ENCODE measurements around the gene TTLL13. TPM values are rescaled to one million over a fixed set of nuclear protein-coding genes. Genes with fewer than 3 reads are reported as not detected.

TTLL13 gene
- total and polyA plus RNA-seq, 2 donors (not counting 1 experiment from before 2014, with no cell fraction given), result 0.33 to 0.42 TPM

- Mint-ChIP-seq H3K9me3 (ENCODE audit: insufficient read depth) (no peaks in the 10 kb centered on the region), H3K27ac (no peak overlapping the region), H3K4me1 (peaks cover 9% of the 10 kb centered on the region), H3K27me3 (no peaks in the 10 kb centered on the region), H3K4me3 (no peak overlapping the region)
- H3K4me3 ChIP-seq (ENCODE audit: control extremely low read depth in 1 of 5, extremely low read depth in 1 of 5, insufficient read depth in 1 of 5, low read depth in 2 of 5, low read length in 4 of 5), result no peak overlapping the region
- CTCF ChIA-PET, result interaction anchor here (0.9 to 1.9 kb wide), 6 partner anchors 9 to 188 kb away, joined by 3 to 9 read pairs (median 4); partner anchors contain the start of gene SEMA4B
- H3K36me3 ChIP-seq (replicated peaks in 1 of 2; ENCODE audit: control extremely low read depth in 1 of 2, control insufficient read depth in 1 of 2, extremely low read depth in 1 of 2, insufficient read depth in 2 of 2, low read length in 1 of 2), result no peaks in the 10 kb centered on the region
- H3K79me2 ChIP-seq (ENCODE audit: control insufficient read depth, insufficient read depth, low read length), result no peaks in the 10 kb centered on the region
- H3K27ac ChIP-seq (ENCODE audit: low read length in 2 of 2), result no peak overlapping the region
- H3K4me1 ChIP-seq (ENCODE audit: control insufficient read depth in 2 of 2, insufficient read depth in 2 of 2, low read length in 2 of 2), result peaks cover 0 to 7% of the 10 kb centered on the region in 2 donors
- POLR2A ChIA-PET, result no interaction called here
- ATAC-seq (ENCODE audit: low read depth), result no peak
- no peak overlapping the region for H3K4me2 ChIP-seq (replicated peaks; ENCODE audit: low read depth, low read length, poor library complexity, severe bottlenecking)
- H3K9ac ChIP-seq (ENCODE audit: low read length), result no peak overlapping the region
- no peaks in the 10 kb centered on the region for H4K20me1 ChIP-seq (ENCODE audit: control insufficient read depth, insufficient read depth, low read length, poor library complexity, severe bottlenecking)
- intact Hi-C loops (cut with micrococcal nuclease), result no loop called here
- H2AFZ ChIP-seq (ENCODE audit: insufficient read depth, low read depth, low read length, poor library complexity, severe bottlenecking), result no peak overlapping the region
- TF ChIP-seq, protein P1, sequence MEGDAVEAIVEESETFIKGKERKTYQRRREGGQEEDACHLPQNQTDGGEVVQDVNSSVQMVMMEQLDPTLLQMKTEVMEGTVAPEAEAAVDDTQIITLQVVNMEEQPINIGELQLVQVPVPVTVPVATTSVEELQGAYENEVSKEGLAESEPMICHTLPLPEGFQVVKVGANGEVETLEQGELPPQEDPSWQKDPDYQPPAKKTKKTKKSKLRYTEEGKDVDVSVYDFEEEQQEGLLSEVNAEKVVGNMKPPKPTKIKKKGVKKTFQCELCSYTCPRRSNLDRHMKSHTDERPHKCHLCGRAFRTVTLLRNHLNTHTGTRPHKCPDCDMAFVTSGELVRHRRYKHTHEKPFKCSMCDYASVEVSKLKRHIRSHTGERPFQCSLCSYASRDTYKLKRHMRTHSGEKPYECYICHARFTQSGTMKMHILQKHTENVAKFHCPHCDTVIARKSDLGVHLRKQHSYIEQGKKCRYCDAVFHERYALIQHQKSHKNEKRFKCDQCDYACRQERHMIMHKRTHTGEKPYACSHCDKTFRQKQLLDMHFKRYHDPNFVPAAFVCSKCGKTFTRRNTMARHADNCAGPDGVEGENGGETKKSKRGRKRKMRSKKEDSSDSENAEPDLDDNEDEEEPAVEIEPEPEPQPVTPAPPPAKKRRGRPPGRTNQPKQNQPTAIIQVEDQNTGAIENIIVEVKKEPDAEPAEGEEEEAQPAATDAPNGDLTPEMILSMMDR (IDR thresholded peaks at IDR 0.05), result no peak
- no peak for TF ChIP-seq EZH2 (IDR thresholded peaks at IDR 0.05; ENCODE audit: borderline replicate concordance, insufficient read depth, low read depth, low read length, poor library complexity, severe bottlenecking)
- H3K27me3 ChIP-seq (replicated peaks in 1 of 4; ENCODE audit: control extremely low read depth in 1 of 4, control insufficient read depth in 3 of 4, insufficient read depth in 4 of 4, low read length in 3 of 4), result no peaks in the 10 kb centered on the region
- peaks cover 0 to 5% (median 0%) of the 10 kb centered on the region in 3 donors for H3K9me3 ChIP-seq (ENCODE audit: control extremely low read depth in 1 of 3, control insufficient read depth in 2 of 3, insufficient read depth in 1 of 3, low read length in 2 of 3)
- DNase-seq, result peak; percentile 35
- 65% methylated on average over 12 of the region's 16 CpGs for WGBS (ENCODE audit: insufficient coverage)
Measured at GRCh38 chr15:90291679-90292356, 42.5 kb downstream of the TTLL13 start.
